Neural progenitor cell (in vitro differentiated cells): ENCODE results near the gene RTP3.

Experiments
- EZH2 ChIP-seq: fragments of 200-600 bp; sonication (generic); IDR thresholded peaks from 2 replicates; pipeline ENCODE4 v1.6.1; 2017; ENCODE audit warnings: antibody characterized with exemption, mild to moderate bottlenecking, moderate library complexity
- EZH2phosphoT487 ChIP-seq: fragments of 200-600 bp; sonication (generic); IDR thresholded peaks from 2 replicates; pipeline ENCODE4 v1.6.1; 2017; ENCODE audit warnings: antibody characterized with exemption
- TF ChIP-seq, protein P1 (sequence below): fragments of 200-600 bp; sonication (generic); IDR thresholded peaks from 2 replicates; pipeline ENCODE4 v1.5.1; 2017; ENCODE audit warnings: antibody characterized with exemption, mild to moderate bottlenecking

DNA sequence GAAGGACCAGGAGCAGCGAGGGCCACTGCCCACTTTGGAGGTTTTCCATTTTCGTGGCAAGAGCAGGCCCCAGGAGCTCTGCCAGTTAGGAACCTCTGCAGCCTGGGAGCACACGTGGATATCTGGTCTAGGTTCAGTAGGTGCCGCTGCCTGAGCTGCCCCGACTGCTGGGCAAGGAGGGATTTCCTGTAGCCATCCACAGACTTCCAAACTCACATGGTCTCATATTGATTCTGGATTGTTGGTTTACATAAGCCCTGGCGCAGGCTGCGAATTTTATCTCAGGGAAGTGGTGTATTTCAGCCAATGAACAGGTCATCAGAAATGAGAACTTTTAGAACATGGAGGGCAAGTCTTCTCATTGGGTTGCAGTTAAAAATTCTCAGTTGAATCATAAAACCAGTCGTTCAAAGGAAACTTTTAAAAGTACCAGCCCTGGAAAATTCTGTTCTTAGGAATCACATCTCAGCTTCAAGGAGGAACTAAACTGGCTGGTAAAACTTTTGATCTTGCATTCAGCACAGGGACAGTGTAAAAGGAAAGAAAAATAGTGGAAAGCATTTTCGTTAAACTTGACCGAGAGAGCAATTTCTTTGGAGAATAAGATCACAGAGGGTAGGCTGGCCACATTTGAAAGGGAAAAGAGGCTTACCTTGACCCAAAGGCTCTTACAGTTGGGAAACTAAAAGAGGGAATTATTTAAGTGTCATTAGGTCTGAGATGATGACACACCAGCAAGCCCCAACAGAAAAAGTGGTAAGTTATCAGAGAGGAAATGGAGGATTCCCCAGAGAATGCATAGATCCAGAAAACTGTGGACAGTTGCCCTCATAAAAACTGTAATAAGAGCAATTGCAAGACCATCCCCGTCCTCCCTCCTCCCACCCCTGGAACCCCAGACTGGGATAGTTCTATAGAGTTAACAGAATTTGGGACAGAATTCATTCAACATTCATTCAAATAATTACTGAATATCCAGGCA is 6.4 kb upstream of the RTP3 start:
- TF ChIP-seq, protein P1, sequence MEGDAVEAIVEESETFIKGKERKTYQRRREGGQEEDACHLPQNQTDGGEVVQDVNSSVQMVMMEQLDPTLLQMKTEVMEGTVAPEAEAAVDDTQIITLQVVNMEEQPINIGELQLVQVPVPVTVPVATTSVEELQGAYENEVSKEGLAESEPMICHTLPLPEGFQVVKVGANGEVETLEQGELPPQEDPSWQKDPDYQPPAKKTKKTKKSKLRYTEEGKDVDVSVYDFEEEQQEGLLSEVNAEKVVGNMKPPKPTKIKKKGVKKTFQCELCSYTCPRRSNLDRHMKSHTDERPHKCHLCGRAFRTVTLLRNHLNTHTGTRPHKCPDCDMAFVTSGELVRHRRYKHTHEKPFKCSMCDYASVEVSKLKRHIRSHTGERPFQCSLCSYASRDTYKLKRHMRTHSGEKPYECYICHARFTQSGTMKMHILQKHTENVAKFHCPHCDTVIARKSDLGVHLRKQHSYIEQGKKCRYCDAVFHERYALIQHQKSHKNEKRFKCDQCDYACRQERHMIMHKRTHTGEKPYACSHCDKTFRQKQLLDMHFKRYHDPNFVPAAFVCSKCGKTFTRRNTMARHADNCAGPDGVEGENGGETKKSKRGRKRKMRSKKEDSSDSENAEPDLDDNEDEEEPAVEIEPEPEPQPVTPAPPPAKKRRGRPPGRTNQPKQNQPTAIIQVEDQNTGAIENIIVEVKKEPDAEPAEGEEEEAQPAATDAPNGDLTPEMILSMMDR: no peak
- no peak for TF ChIP-seq EZH2phosphoT487
- no peak for TF ChIP-seq EZH2
